ENCODE results near the gene EVA1C. TPM values are rescaled to one million over a fixed set of nuclear protein-coding genes. Genes with fewer than 3 reads are reported as not detected.
A peak's percentile ranks its signal among the peaks of the same experiment; 100 is the strongest.

Gene EVA1C
- total RNA-seq, 3 donors from 2014 or later: 30.2 to 69.8 (median 58.5) TPM

GRCh38 chr21:32562426-32562825 is 149.9 kb downstream of the EVA1C start:
- Histone ChIP-seq H3K9me3 (no peaks in the 10 kb centered on the region), H3K4me3 (no peak overlapping the region), H3K36me3 (no peaks in the 10 kb centered on the region), H3K27me3 (no peaks in the 10 kb centered on the region), H3K4me1 (no peaks in the 10 kb centered on the region), H3K27ac (peak overlapping the region; percentile 23 to 25)
- intact Hi-C loops (cut with DNase I; ENCODE audit: low total_unique reads): loop anchor here (5.0 kb wide), 1 partner anchor 160 kb away; no protein-coding TSS in a partner anchor
- peak in 2 of 3 donors; percentile 9 to 16 for TF ChIP-seq CTCF (IDR thresholded peaks at IDR 0.05)
- TF ChIP-seq POLR2A (IDR thresholded peaks at IDR 0.05): no peak
- TF ChIP-seq POLR2AphosphoS5 (IDR thresholded peaks at IDR 0.05): no peak
- DNase-seq (ENCODE audit: low spot score in 2 of 2): no peak

GRCh38 chr21:32562915-32563314 is 150.4 kb downstream of the EVA1C start:
- no peak for TF ChIP-seq POLR2A (IDR thresholded peaks at IDR 0.05)
- TF ChIP-seq CTCF (IDR thresholded peaks at IDR 0.05): no peak
- no peak for TF ChIP-seq POLR2AphosphoS5 (IDR thresholded peaks at IDR 0.05)
- Histone ChIP-seq H3K9me3 (no peaks in the 10 kb centered on the region), H3K36me3 (no peaks in the 10 kb centered on the region), H3K4me1 (no peaks in the 10 kb centered on the region), H3K4me3 (no peak overlapping the region), H3K27me3 (no peaks in the 10 kb centered on the region), H3K27ac (peak overlapping the region in 1 of 2 donors; percentile 23)
- no peak for DNase-seq (ENCODE audit: low spot score in 2 of 2)
- intact Hi-C loops (cut with DNase I; ENCODE audit: low total_unique reads): loop anchor here (5.0 kb wide), 1 partner anchor 161 kb away; no protein-coding TSS in a partner anchor

Other genes starting within 250 kb of the EVA1C start
- gene MIS18A, start 133.7 kb upstream of the EVA1C start, total RNA-seq: 10 to 100 TPM in 1 of 3 donors, 1 to 10 TPM in 2; 4.2 to 10.8 (median 7.2) TPM
- gene MRAP, start 113.9 kb upstream of the EVA1C start, total RNA-seq: 10 to 100 TPM in 1 of 3 donors, 1 to 10 TPM in 2; 5.1 to 23.4 (median 8.8) TPM
- 10 to 100 TPM; 12.8 to 22.2 (median 20.6) TPM for gene URB1, start 19.7 kb upstream of the EVA1C start, total RNA-seq
- gene TCP10L, start 172.8 kb downstream of the EVA1C start, total RNA-seq: under 1 TPM; 0.48 to 0.73 (median 0.66) TPM
- gene CFAP298, start 199.7 kb downstream of the EVA1C start, total RNA-seq: 10 to 100 TPM; 16.8 to 38.2 (median 36.1) TPM